ENCODE measurements around the gene FOXP4. TPM values are rescaled to one million over a fixed set of nuclear protein-coding genes. Genes with fewer than 3 reads are reported as not detected.
A peak's percentile ranks its signal among the peaks of the same experiment; 100 is the strongest.

FOXP4 gene
- total RNA-seq, 6 experiments from 2014 or later = 17.9 to 24.4 (median 24.0) TPM

GRCh38 chr6:41593839-41594238 lies 47.7 kb downstream of the FOXP4 start:
- H3K4me3 Mint-ChIP-seq = no peak overlapping the region
- TF ChIP-seq, protein P1, sequence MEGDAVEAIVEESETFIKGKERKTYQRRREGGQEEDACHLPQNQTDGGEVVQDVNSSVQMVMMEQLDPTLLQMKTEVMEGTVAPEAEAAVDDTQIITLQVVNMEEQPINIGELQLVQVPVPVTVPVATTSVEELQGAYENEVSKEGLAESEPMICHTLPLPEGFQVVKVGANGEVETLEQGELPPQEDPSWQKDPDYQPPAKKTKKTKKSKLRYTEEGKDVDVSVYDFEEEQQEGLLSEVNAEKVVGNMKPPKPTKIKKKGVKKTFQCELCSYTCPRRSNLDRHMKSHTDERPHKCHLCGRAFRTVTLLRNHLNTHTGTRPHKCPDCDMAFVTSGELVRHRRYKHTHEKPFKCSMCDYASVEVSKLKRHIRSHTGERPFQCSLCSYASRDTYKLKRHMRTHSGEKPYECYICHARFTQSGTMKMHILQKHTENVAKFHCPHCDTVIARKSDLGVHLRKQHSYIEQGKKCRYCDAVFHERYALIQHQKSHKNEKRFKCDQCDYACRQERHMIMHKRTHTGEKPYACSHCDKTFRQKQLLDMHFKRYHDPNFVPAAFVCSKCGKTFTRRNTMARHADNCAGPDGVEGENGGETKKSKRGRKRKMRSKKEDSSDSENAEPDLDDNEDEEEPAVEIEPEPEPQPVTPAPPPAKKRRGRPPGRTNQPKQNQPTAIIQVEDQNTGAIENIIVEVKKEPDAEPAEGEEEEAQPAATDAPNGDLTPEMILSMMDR (IDR thresholded peaks at IDR 0.05) = no peak
- DNase-seq = no peak
- H3K4me1 Mint-ChIP-seq (ENCODE audit: low read depth) = peaks cover 19% of the 10 kb centered on the region
- peak overlapping the region; percentile 69 for H3K27ac Mint-ChIP-seq
- H3K27me3 Mint-ChIP-seq (ENCODE audit: insufficient read depth) = no peaks in the 10 kb centered on the region; the same call in 1 of the 2 replicates
- H3K36me3 Mint-ChIP-seq (ENCODE audit: low read depth) = no peaks in the 10 kb centered on the region
- no peaks in the 10 kb centered on the region for H3K9me3 Mint-ChIP-seq

DNA sequence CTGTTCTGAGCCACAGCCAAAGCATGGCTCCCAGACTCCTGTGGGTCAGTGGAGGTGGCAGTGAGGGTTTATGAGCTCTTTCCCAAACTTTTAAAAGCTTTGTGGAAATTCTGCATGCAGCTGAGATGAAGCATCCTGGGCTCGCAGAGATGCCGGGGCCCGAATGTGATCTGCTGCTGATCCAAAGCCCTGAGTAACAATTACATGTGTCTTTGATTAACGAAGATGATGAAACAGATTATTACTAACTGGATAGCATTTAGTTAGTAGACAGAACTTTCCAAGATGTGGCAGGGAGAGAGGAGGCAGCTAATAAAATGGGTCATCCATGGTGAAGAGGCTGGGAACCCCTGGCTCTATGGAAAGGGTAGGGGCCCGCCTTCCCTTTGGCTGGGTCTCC lies 48.1 kb downstream of the FOXP4 start:
- peak overlapping the region; percentile 13; the same call in 1 of the 2 replicates for H3K4me3 Mint-ChIP-seq
- peak overlapping the region; percentile 69 for H3K27ac Mint-ChIP-seq
- TF ChIP-seq, protein P1 (IDR thresholded peaks at IDR 0.05) = no peak
- no peaks in the 10 kb centered on the region for H3K36me3 Mint-ChIP-seq (ENCODE audit: low read depth)
- no peaks in the 10 kb centered on the region for H3K9me3 Mint-ChIP-seq
- no peaks in the 10 kb centered on the region; the same call in 1 of the 2 replicates for H3K27me3 Mint-ChIP-seq (ENCODE audit: insufficient read depth)
- DNase-seq = peak; percentile 78
- peaks cover 19% of the 10 kb centered on the region for H3K4me1 Mint-ChIP-seq (ENCODE audit: low read depth)

- no peaks in the 10 kb centered on the region; the same call in 1 of the 2 replicates for H3K27me3 Mint-ChIP-seq (ENCODE audit: insufficient read depth)
- H3K4me3 Mint-ChIP-seq = peak overlapping the region; percentile 13; the same call in 1 of the 2 replicates
- H3K9me3 Mint-ChIP-seq = no peaks in the 10 kb centered on the region
- TF ChIP-seq, protein P1 (IDR thresholded peaks at IDR 0.05) = no peak
- no peaks in the 10 kb centered on the region for H3K36me3 Mint-ChIP-seq (ENCODE audit: low read depth)
- H3K4me1 Mint-ChIP-seq (ENCODE audit: low read depth) = peaks cover 19% of the 10 kb centered on the region
- no peak for DNase-seq
- peak overlapping the region; percentile 69 for H3K27ac Mint-ChIP-seq
These were observed 48.6 kb downstream of the FOXP4 start for GRCh38 chr6:41594766-41595165.

- H3K27ac Mint-ChIP-seq = peak overlapping the region; percentile 69
- H3K36me3 Mint-ChIP-seq (ENCODE audit: low read depth) = no peaks in the 10 kb centered on the region
- DNase-seq = no peak
- TF ChIP-seq, protein P1 (IDR thresholded peaks at IDR 0.05) = no peak
- no peak overlapping the region for H3K4me3 Mint-ChIP-seq
- H3K4me1 Mint-ChIP-seq (ENCODE audit: low read depth) = peaks cover 19% of the 10 kb centered on the region
- no peaks in the 10 kb centered on the region; the same call in 1 of the 2 replicates for H3K27me3 Mint-ChIP-seq (ENCODE audit: insufficient read depth)
- H3K9me3 Mint-ChIP-seq = no peaks in the 10 kb centered on the region
These were observed 49.0 kb downstream of the FOXP4 start for GRCh38 chr6:41595166-41595565.

DNA sequence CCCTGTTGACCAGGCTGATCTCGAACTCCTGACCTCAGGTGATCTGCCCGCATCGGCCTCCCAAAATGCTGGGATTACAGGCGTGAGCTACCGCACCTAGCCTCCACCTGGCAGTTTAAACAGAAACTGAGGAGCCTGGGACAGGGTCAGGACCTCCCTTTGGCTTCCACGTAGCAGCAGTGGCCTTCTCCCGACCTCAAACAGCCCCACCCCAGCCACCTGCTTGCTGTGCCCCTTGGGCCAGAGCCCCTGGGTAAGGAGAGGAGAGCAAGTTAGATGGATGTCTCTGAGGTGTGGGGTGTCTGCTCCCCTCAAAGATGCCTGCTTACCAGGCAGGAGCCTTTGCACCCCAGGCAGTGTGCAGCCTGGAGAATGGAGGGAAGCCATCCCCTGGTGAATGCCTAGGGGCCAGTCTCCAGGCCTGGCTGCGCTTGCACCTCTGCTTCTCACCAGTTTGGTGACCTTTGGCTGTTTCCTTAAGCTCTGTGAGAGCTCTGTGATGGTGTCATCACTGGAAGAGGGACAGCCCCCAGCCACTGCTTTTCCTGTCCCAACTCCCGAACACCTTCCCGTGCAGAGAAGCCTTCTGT lies 50.0 kb downstream of the FOXP4 start:
- Mint-ChIP-seq H3K9me3 (no peaks in the 10 kb centered on the region), H3K27me3 (ENCODE audit: insufficient read depth) (no peaks in the 10 kb centered on the region; the same call in 1 of the 2 replicates), H3K4me3 (no peak overlapping the region), H3K27ac (no peak overlapping the region), H3K36me3 (ENCODE audit: low read depth) (no peaks in the 10 kb centered on the region), H3K4me1 (ENCODE audit: low read depth) (peaks cover 19% of the 10 kb centered on the region)
- TF ChIP-seq, protein P1 (IDR thresholded peaks at IDR 0.05) = no peak
- DNase-seq = no peak
